SJSA1 (cell line): ENCODE data around the gene CHMP1A. TPM values are rescaled to one million over a fixed set of nuclear protein-coding genes. Genes with fewer than 3 reads are reported as not detected.
"Not testable (repeated sequence)": the region's sequence is repeated elsewhere in the genome, so short reads cannot be mapped to it uniquely, and the experiment has no call there.

Experiments
- DNase-seq, 2 experiments: peaks; one replicate each; pipeline ENCODE4 v3.0.0-alpha.2; 2015 to 2020; ENCODE audit warnings: low spot score in 2 of 2, low read depth in 1 of 2
- H3K27ac ChIP-seq: fragments of 250-450 bp; sonication (Bioruptor Pico); 2 replicates; pipeline ENCODE4 v1.5.1; 2020; ENCODE audit warnings: mild to moderate bottlenecking, moderate library complexity
- H3K27me3 ChIP-seq: fragments of 250-450 bp; sonication (Bioruptor Pico); replicated peaks from 2 replicates; pipeline ENCODE4 v1.5.1; 2020; ENCODE audit warnings: mild to moderate bottlenecking, moderate library complexity
- H3K36me3 ChIP-seq: fragments of 250-450 bp; sonication (Bioruptor Pico); 2 replicates; pipeline ENCODE4 v1.5.1; 2020; ENCODE audit warnings: mild to moderate bottlenecking
- H3K4me1 ChIP-seq: fragments of 250-450 bp; sonication (Bioruptor Pico); replicated peaks from 2 replicates; pipeline ENCODE4 v1.6.1; 2021; ENCODE audit warnings: mild to moderate bottlenecking
- H3K4me3 ChIP-seq: fragments of 250-450 bp; sonication (Bioruptor Pico); 2 replicates; pipeline ENCODE4 v1.5.1; 2020; ENCODE audit warnings: mild to moderate bottlenecking
- H3K9me3 ChIP-seq: fragments of 250-450 bp; sonication (Bioruptor Pico); replicated peaks from 2 replicates; pipeline ENCODE4 v1.5.1; 2020; ENCODE audit warnings: mild to moderate bottlenecking
- total RNA-seq: library from RNA; depleted of rRNA; stranded (reverse); fragments of >200 nt; shearing (Covaris generic); gene quantifications from 2 replicates; pipeline ENCODE4 v1.2.3, GENCODE V29; 2014

The CHMP1A gene
- total RNA-seq, 1 experiment from 2014 or later = 91.1 TPM

GRCh38 chr16:89687092-89687940 lies 29.8 kb upstream of the CHMP1A start:
- H3K27ac ChIP-seq = peak overlapping the region; percentile 57
- H3K4me1 ChIP-seq = peaks cover 8% of the 10 kb centered on the region
- DNase-seq = peak in 1 of 2 experiments; percentile 62
- no peaks in the 10 kb centered on the region for H3K27me3 ChIP-seq
- peak overlapping the region; percentile 74 for H3K4me3 ChIP-seq
- peaks cover 32% of the 10 kb centered on the region for H3K36me3 ChIP-seq
- H3K9me3 ChIP-seq = no peaks in the 10 kb centered on the region; the same call in 1 of the 2 replicates

- Histone ChIP-seq H3K27ac (peak within 1 kb of the TSS; percentile 57), H3K9me3 (no peaks in the 10 kb centered on the region; the same call in 1 of the 2 replicates), H3K4me1 (peaks cover 8% of the 10 kb centered on the region), H3K27me3 (no peaks in the 10 kb centered on the region), H3K4me3 (peak within 1 kb of the TSS; percentile 74), H3K36me3 (peaks cover 25% of the 10 kb centered on the region)
- peak; percentile 91 to 94 for DNase-seq
Measured at GRCh38 chr16:89686520-89687091, 29.1 kb upstream of the CHMP1A start, which contains the start of gene CDK10. Gene CDK10, plus strand, starts transcription at chr16:89686689. Its CDS starts 22 bp downstream, at chr16:89686711.

- Histone ChIP-seq H3K27ac (no peak overlapping the region), H3K27me3 (no peaks in the 10 kb centered on the region), H3K36me3 (peaks cover 18% of the 10 kb centered on the region), H3K4me1 (peaks cover 8% of the 10 kb centered on the region), H3K9me3 (no peaks in the 10 kb centered on the region; the same call in 1 of the 2 replicates), H3K4me3 (no peak overlapping the region)
- no peak for DNase-seq
Measured at GRCh38 chr16:89685916-89686315, 28.4 kb upstream of the CHMP1A start.

GRCh38 chr16:89678258-89678657 lies 20.8 kb upstream of the CHMP1A start:
- Histone ChIP-seq H3K36me3 (no peaks in the 10 kb centered on the region), H3K4me1 (no peaks in the 10 kb centered on the region), H3K9me3 (peaks cover 8% of the 10 kb centered on the region; the same call in 1 of the 2 replicates), H3K27ac (no peak overlapping the region), H3K4me3 (no peak overlapping the region), H3K27me3 (no peaks in the 10 kb centered on the region)
- no peak for DNase-seq

GRCh38 chr16:89672177-89672941 lies 14.9 kb upstream of the CHMP1A start:
- Histone ChIP-seq H3K27ac (no peak overlapping the region), H3K9me3 (no peaks in the 10 kb centered on the region), H3K4me1 (no peaks in the 10 kb centered on the region), H3K36me3 (no peaks in the 10 kb centered on the region; the same call in 1 of the 2 replicates), H3K4me3 (no peak overlapping the region), H3K27me3 (no peaks in the 10 kb centered on the region)
- DNase-seq = no peak

- not testable (repeated sequence) for H3K27me3 ChIP-seq, H3K4me1 ChIP-seq, H3K36me3 ChIP-seq, DNase-seq, H3K9me3 ChIP-seq, H3K27ac ChIP-seq, H3K4me3 ChIP-seq
Measured at GRCh38 chr16:89671565-89671964, 14.1 kb upstream of the CHMP1A start.

GRCh38 chr16:89670496-89671431 lies 13.3 kb upstream of the CHMP1A start:
- Histone ChIP-seq H3K4me3 (no peak overlapping the region), H3K36me3 (no peaks in the 10 kb centered on the region; the same call in 1 of the 2 replicates), H3K4me1 (no peaks in the 10 kb centered on the region), H3K27me3 (no peaks in the 10 kb centered on the region), H3K27ac (no peak overlapping the region), H3K9me3 (no peaks in the 10 kb centered on the region)
- no peak for DNase-seq

GRCh38 chr16:89669755-89670154 lies 12.2 kb upstream of the CHMP1A start:
- no peaks in the 10 kb centered on the region for H3K9me3 ChIP-seq
- DNase-seq = no peak
- H3K4me3 ChIP-seq = no peak overlapping the region
- no peaks in the 10 kb centered on the region for H3K27me3 ChIP-seq
- no peaks in the 10 kb centered on the region for H3K4me1 ChIP-seq
- H3K27ac ChIP-seq = no peak overlapping the region
- H3K36me3 ChIP-seq = peaks cover 4% of the 10 kb centered on the region

- no peaks in the 10 kb centered on the region for H3K9me3 ChIP-seq
- no peaks in the 10 kb centered on the region for H3K27me3 ChIP-seq
- no peak overlapping the region for H3K27ac ChIP-seq
- no peaks in the 10 kb centered on the region for H3K4me1 ChIP-seq
- H3K36me3 ChIP-seq = peaks cover 10% of the 10 kb centered on the region
- DNase-seq = no peak
- no peak overlapping the region for H3K4me3 ChIP-seq
Measured at GRCh38 chr16:89668790-89669158, 11.3 kb upstream of the CHMP1A start.

- Histone ChIP-seq H3K4me3 (no peak overlapping the region), H3K9me3 (no peaks in the 10 kb centered on the region), H3K36me3 (peaks cover 21% of the 10 kb centered on the region), H3K4me1 (no peaks in the 10 kb centered on the region), H3K27ac (no peak overlapping the region), H3K27me3 (no peaks in the 10 kb centered on the region)
- DNase-seq = no peak
Measured at GRCh38 chr16:89667633-89668032, 10.1 kb upstream of the CHMP1A start.

- peaks cover 26% of the 10 kb centered on the region for H3K36me3 ChIP-seq
- not testable (repeated sequence) for H3K27ac ChIP-seq, H3K27me3 ChIP-seq, H3K4me3 ChIP-seq, H3K4me1 ChIP-seq, H3K9me3 ChIP-seq
- DNase-seq = peak in 1 of 2 experiments; percentile 30
Measured at GRCh38 chr16:89667000-89667399, 9.5 kb upstream of the CHMP1A start.

GRCh38 chr16:89664238-89664637 lies 6.7 kb upstream of the CHMP1A start:
- not testable (repeated sequence) for H3K4me3 ChIP-seq, DNase-seq, H3K27me3 ChIP-seq, H3K4me1 ChIP-seq, H3K9me3 ChIP-seq, H3K27ac ChIP-seq
- peaks cover 53% of the 10 kb centered on the region for H3K36me3 ChIP-seq

- peaks cover 70% of the 10 kb centered on the region for H3K36me3 ChIP-seq
- H3K27me3 ChIP-seq = no peaks in the 10 kb centered on the region
- DNase-seq = no peak
- peaks cover 11% of the 10 kb centered on the region for H3K4me1 ChIP-seq
- H3K4me3 ChIP-seq = no peak overlapping the region
- no peaks in the 10 kb centered on the region for H3K9me3 ChIP-seq
- no peak overlapping the region for H3K27ac ChIP-seq
Measured at GRCh38 chr16:89661215-89661614, 3.7 kb upstream of the CHMP1A start.
